T-helper 17 cell (primary cell): ENCODE results near the gene KCNK4. TPM values are rescaled to one million over a fixed set of nuclear protein-coding genes. Genes with fewer than 3 reads are reported as not detected.

Source experiments
- ATAC-seq: fragments of 150-1000 bp; cut with Tn5 transposase; 2 replicates; pipeline ENCODE4 v1.10.0; 2021; ENCODE audit warnings: mild to moderate bottlenecking, moderate library complexity
- DNase-seq, 3 donors: peaks; one replicate each; pipeline versions ENCODE4 v3.0.0 to v3.0.0-alpha.2; 2020 to 2021
- H3K9me3 ChIP-seq: one replicate; pipeline ENCODE4 v1.7.0; 2013; ENCODE audit warnings: low read length, mild to moderate bottlenecking; ENCODE audit not compliant: control insufficient read depth, poor library complexity, severe bottlenecking
- H3K27ac Mint-ChIP-seq: one replicate; pipeline ENCODE4 v1.8.0; 2022; ENCODE audit warnings: mild to moderate bottlenecking, moderate library complexity, mixed read lengths
- H3K27me3 Mint-ChIP-seq: one replicate; pipeline ENCODE4 v1.8.0; 2022; ENCODE audit warnings: mixed read lengths
- H3K36me3 Mint-ChIP-seq: one replicate; pipeline ENCODE4 v1.8.0; 2022; ENCODE audit warnings: low read depth, mixed read lengths
- H3K4me1 Mint-ChIP-seq: one replicate; pipeline ENCODE4 v1.8.0; 2022; ENCODE audit warnings: mild to moderate bottlenecking, mixed read lengths
- H3K4me3 Mint-ChIP-seq: one replicate; pipeline ENCODE4 v1.8.0; 2022; ENCODE audit warnings: mild to moderate bottlenecking, moderate library complexity, mixed read lengths
- total RNA-seq, 4 donors: library from RNA in 2 of 4; stranded (reverse) in 2 of 4; gene quantifications; one replicate each; pipeline ENCODE4 v1.2.3 and lab custom pipeline; 2022 to 2026

KCNK4 gene
- total RNA-seq, 2 donors from 2014 or later = 0.50 TPM; not detected in 1

DNA sequence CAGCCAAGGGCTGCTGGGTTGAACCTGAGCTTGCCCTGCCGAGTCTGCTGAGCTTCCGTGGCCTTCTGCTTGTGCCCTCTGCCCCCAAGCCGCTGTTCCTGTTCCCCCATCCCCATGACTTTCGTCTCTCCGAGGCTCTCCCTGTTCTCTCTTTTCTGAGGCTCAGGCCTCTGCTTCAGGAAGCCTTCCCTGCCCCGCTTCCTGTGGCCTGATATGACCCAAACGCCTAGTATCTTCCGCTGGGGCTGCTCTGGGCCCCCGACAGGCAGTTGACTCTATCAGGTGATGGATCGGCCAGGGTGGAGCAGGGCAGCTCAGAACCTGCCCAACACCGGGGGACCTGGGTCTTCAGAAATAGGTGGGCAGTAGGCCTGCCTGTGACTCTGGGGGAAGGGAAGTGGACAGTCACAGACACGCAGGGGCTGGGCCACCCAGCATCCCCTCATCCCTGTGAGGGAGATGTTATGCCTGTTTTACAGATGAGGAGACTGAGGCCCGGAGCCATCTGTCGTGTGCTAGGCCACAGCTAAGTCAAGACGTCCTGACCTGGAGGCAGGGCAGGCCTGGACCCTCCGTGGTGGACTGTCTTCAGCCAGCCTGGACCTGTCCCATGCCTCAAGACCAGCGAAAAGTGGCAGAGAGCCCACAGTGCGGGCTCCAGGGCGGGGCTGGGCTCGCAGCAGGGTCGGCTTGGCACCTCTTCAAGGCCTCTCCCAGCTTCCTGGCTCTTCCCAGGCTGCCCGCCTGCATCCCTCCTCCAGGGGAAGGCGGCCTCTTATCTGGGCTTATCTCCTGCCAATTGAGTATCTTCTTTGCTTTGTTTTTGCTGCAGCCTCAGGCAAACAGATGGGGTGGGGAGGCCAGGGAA, 22.8 kb upstream of the KCNK4 start:
- Mint-ChIP-seq H3K27ac (peak overlapping the region; percentile 99), H3K36me3 (peaks cover 4% of the 10 kb centered on the region), H3K4me3 (peak overlapping the region; percentile 96), H3K4me1 (peaks cover 19% of the 10 kb centered on the region), H3K27me3 (no peaks in the 10 kb centered on the region)
- ATAC-seq (no peak), DNase-seq (no peak)
- H3K9me3 ChIP-seq = no peaks in the 10 kb centered on the region

DNA sequence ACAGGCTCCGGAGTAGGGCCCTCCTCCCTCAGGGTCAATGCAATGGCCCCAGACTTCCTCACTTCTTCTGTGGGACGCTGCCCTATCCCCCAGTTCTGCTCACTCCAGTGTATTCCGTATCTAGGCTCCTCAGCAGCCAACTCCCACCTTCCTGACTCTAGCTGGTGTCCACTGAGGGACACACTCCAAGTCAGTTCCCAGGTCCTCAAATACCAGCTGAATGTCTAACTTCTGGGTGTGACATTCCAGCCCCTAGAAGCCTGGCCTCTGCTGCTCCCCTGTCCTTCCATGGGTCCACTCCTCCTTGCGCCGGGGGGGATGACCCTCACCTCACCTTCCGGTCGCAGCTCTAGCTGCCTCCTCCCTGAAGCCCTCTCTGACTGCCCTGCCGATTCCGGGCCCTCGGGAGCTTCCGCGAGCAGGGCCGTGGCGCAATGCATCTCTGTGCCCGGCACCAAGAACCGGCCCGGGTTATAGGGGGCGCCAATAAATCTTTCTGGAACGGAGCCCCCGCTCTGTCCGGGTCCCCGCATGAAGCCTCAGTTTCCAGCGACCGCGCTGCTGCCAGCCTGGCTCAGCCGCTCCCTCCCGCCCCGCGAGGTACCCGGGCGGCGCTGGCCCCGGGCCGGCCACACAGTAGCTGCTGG, 22.1 kb upstream of the KCNK4 start:
- DNase-seq = peak in 1 of 3 donors; percentile 28
- H3K27ac Mint-ChIP-seq = peak overlapping the region; percentile 99
- peak overlapping the region; percentile 96 for H3K4me3 Mint-ChIP-seq
- no peaks in the 10 kb centered on the region for H3K9me3 ChIP-seq
- no peaks in the 10 kb centered on the region for H3K27me3 Mint-ChIP-seq
- ATAC-seq = no peak
- peaks cover 19% of the 10 kb centered on the region for H3K4me1 Mint-ChIP-seq
- peaks cover 4% of the 10 kb centered on the region for H3K36me3 Mint-ChIP-seq

DNA sequence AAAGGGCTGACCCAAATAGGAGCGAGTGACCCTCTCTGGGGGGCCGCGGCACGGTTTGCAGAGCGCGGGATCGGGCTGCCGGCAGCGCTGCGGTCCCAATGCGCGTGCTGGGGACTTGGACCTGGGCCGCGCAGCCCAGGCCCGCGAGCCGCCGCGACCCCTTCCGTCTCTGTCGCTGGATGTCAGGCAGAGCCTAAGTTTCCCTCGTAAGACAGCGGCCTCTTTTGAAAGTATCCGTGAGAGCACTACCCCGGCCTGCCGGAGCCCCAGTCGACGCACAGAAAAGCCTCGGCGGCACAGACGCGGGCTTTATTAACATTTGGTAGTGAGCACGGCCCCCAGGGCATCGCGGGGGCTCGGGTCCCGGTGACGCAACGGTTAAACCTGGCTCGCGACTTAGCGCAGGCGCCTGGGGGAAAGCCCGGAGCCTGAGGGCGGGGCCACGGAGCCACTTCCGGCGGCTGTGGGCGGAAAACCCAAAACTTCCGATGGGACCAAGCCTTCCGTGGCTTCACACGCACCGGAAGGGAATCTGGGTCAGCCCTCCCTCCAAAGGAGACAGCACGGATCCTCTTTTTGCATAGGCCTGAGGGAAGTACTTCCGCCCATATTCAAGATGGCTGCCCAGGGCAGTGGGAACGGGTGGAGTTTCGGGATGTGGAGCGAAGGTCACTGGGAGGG, 21.4 kb upstream of the KCNK4 start:
- H3K27ac Mint-ChIP-seq = peak overlapping the region; percentile 99
- H3K9me3 ChIP-seq = no peaks in the 10 kb centered on the region
- peaks cover 19% of the 10 kb centered on the region for H3K4me1 Mint-ChIP-seq
- no peaks in the 10 kb centered on the region for H3K27me3 Mint-ChIP-seq
- DNase-seq (peak; percentile 94 to 97 (median 94)), ATAC-seq (peak; percentile 77)
- peaks cover 4% of the 10 kb centered on the region for H3K36me3 Mint-ChIP-seq
- H3K4me3 Mint-ChIP-seq = peak overlapping the region; percentile 96

DNA sequence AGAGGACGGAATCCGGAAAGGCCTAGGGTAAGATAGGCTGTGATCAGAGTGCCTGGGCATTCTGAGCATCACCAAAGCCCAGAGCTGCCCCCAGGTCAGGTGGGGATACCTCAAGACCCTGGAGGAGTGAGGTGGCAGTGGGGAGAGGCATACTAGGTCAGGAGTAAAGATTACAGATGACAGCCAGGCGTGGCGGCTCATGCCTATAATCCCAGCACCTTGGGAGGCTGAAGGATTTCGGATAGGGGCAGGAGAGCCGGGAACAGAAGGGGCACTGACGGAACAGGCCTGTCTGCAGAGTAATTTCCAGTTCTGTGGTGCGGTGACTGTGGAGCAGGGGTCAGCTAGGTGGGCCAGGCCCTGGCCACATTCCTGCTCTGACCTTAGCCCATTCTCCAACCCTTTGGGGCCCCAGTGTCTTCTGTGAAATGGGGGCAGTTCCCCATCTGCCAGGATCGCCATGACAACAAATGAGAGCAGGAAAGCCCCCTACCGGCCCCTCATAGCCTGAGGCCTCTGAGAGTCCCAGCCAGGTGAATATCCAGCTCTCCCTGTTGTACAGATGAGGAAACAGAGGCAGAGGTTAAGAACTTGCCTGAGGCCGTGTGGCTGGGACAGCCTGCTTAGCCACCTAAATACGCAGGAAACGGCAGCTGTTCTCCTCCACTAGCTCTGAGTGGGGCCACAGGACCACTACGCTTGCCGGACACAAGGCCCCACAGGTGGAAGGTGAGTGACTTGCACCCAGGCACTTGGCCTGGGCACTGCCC, 15.9 kb upstream of the KCNK4 start:
- no peak for ATAC-seq
- Mint-ChIP-seq H3K4me3 (no peak overlapping the region), H3K36me3 (peaks cover 6% of the 10 kb centered on the region), H3K27ac (no peak overlapping the region), H3K4me1 (peaks cover 4% of the 10 kb centered on the region), H3K27me3 (no peaks in the 10 kb centered on the region)
- no peak for DNase-seq
- no peaks in the 10 kb centered on the region for H3K9me3 ChIP-seq

DNA sequence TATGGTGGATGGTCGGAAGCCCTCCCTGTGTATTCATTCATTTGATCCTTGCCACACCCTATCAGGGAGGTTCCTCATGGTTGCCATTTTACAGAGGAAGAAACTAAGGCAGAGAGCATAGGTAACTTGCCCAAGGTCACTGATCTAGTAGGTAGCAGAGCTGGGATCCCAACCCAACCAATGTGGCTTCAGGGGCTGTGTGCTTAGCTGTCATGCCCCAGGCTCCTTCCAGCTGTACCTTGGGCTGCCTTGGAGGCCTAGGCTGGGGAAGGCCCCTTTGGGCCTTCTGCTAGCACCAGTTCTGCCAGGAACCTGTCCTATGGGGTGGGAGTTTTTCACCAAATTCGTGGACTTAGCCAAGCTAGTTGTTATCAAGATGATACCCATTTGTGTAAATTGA, 15.3 kb upstream of the KCNK4 start:
- H3K9me3 ChIP-seq = no peaks in the 10 kb centered on the region
- Mint-ChIP-seq H3K27me3 (no peaks in the 10 kb centered on the region), H3K4me1 (no peaks in the 10 kb centered on the region), H3K36me3 (peaks cover 4% of the 10 kb centered on the region), H3K4me3 (no peak overlapping the region), H3K27ac (no peak overlapping the region)
- ATAC-seq (no peak), DNase-seq (no peak)

DNA sequence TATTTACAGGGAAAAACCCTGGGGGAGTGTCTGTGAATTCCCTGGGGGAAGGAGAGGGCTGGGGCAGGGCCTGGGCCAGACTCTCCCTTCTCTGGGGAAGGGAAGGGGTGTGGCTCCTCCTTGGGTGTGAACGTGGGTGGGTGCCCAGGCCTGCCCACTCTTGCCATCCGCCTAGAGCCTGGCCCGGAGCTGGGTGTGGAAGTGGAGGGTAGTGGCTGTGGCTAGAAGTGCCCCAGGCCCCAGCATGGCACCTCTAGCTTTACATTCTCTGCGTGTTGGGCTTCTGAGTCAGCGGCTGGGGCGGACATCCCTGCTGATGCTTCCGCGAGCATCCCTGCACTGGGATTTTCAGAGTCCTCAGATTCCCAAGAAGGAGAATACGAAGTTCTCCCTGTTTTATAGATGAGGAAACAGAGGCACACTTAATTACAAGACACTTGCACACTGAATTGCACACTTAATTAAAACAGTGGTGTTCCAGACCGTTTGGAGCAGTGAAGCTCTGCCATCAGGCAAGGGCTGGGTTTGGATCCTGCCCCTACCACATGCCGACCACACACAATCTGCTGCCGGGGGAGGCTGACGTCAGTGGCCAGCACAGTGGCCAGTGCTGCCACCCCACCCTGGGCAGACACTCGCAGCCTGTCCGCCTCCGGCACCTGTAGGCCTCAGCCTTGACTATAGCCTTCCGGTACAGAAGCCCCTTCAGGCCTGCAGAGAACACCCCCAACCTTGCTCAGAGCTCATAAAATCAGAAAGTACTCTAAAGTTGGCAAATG, 14.3 kb upstream of the KCNK4 start:
- Mint-ChIP-seq H3K36me3 (peaks cover 4% of the 10 kb centered on the region), H3K27me3 (no peaks in the 10 kb centered on the region), H3K4me1 (peaks cover 2% of the 10 kb centered on the region), H3K27ac (no peak overlapping the region), H3K4me3 (no peak overlapping the region)
- ATAC-seq (no peak), DNase-seq (no peak)
- no peaks in the 10 kb centered on the region for H3K9me3 ChIP-seq

DNA sequence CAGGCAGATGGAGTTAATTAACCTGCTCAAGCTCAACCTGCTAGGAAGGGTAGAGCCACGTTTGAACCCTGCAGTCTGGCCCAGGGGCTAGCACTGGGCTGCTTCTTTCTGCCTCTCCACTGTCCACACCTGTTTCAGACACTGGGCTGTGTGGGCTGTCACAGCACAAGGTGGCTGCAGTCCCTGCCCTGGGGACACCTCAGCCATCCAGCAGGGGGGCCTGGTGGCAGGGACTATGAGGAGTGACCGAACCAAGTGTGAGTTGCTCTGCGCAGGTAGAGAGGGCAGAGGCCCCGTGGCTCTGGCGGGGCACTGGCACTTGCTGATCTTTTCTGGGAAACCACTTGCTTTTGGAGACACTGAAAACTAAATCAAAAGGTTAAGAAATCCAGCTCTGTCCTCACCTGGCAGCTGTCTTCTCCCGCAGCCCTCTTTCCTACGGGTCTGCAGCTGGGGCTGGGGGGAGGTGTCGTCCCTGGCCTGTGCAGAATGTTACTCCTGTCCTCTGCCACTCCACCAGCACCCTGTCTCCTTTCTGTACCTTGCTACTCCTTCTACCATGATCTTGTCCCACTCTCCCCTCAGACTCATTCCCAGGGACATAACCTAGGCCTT, 12.4 kb upstream of the KCNK4 start:
- no peak for DNase-seq
- H3K4me3 Mint-ChIP-seq = peak overlapping the region; percentile 28
- no peaks in the 10 kb centered on the region for H3K9me3 ChIP-seq
- ATAC-seq = no peak
- H3K4me1 Mint-ChIP-seq = peaks cover 7% of the 10 kb centered on the region
- peaks cover 4% of the 10 kb centered on the region for H3K36me3 Mint-ChIP-seq
- no peaks in the 10 kb centered on the region for H3K27me3 Mint-ChIP-seq
- H3K27ac Mint-ChIP-seq = peak overlapping the region; percentile 86

DNA sequence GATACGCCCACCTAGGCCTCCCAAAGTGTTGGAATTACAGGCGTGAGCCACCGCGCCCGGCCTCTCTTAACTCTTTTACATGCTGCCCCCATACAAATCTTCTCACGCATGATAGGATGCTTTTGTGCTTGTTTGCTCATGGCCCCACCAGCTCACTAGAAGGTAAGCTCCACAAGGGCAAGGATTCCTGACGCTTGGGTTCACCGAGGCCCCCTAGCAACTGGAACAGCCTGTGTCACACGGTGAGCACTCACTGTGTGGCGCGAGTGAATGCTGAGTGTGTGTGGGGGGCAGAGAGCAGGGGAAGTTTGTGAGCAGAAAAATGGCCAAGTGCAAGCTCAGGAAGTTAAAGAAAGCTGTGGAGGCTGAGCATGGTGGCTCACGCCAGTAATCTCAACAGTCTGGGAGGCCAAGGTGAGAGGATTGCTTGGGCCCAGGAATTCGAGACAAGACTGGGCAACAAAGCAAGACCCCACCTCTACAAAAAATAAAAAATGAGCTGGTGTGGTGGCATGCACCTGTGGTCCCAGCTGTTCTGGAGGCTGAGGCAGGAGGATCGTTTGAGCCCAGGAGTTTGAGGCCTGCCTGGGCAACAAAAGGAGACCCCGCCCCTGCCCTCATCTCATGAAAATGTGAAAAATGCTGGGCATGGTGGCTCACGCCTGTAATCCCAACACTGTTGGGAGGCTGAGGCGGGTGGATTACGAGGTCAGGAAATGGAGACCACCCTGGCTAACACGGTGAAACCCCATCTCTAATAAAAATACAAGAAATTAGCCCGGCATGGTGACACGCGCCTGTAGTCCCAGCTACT, 8.9 kb upstream of the KCNK4 start:
- H3K27me3 Mint-ChIP-seq = no peaks in the 10 kb centered on the region
- no peak for DNase-seq
- peaks cover 20% of the 10 kb centered on the region for H3K4me1 Mint-ChIP-seq
- peaks cover 4% of the 10 kb centered on the region for H3K36me3 Mint-ChIP-seq
- peak overlapping the region; percentile 15 for H3K4me3 Mint-ChIP-seq
- no peak for ATAC-seq
- H3K9me3 ChIP-seq = no peaks in the 10 kb centered on the region
- peak overlapping the region; percentile 94 for H3K27ac Mint-ChIP-seq

DNA sequence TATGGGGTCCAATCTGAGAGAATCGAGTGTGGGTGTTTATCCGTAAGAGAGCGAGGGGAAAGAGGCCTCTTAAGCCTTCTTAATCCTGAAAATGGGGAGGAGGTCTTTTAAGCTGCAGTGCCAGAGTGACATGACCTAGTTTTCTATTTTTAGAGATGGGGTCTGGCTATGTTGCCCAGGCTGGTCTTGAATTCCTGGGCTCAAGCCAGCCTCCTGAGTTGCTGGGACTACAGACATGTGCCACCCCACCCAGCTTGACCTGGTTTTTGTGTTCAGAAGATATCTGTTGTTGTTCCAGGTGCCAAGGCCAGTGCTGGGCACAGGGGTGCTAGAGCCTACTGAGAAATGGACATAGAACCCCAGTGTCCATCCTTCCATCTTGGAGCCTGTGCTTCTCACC, 8.0 kb upstream of the KCNK4 start:
- Mint-ChIP-seq H3K27ac (peak overlapping the region; percentile 94), H3K4me3 (peak overlapping the region; percentile 21), H3K4me1 (peaks cover 20% of the 10 kb centered on the region), H3K36me3 (peaks cover 4% of the 10 kb centered on the region), H3K27me3 (no peaks in the 10 kb centered on the region)
- ATAC-seq (no peak), DNase-seq (no peak)
- H3K9me3 ChIP-seq = no peaks in the 10 kb centered on the region

DNA sequence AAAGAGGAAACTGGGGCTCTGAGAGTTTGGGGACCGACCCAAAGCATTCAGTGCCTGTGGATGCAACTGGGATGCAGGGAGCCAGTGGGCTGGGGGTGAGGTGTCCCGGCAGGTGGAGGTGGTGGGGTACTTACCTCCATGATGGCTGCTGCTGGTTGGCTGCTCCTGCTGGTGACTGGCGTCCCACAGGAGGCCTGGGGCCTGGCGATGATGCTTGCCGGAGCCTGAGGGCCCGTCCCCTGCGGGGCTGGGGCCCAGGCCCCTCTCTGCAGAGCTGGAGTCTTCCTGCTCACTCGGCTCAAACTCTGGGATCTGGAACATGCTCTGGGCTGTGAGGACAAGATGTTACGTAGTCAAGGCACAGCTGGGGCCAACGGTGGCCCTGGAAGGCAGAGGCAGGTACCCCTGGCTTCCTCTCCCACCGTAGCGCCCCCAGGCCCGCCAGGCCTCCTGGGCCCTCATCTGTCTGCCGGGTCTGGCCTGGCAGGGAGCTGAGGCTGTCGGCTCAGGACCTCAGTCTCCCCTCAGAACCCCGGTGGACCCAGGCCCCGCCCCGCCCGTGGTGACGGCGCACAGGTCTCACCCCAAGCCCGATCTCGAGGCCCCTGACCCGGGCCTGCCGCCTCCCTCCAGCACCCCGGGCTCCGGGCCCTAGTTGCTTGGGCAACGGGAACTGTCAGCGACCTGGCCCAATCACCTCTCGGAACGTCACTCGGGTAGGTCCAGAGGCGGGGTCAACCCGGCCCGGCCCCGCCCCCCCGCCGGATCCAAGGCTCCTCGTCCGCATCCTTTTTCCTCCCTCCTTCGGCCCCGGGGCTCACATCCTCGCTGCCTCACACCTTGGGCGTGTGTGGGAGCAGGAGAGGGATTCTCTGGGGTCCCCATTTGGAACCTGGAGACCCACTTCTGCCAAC, 6.8 kb upstream of the KCNK4 start, which contains the start of gene BAD:
Gene BAD (minus strand): TSS at position 618 of the 914 bp plus-strand sequence. CDS start 297 bp downstream, at position 321.
- peak; percentile 81 for ATAC-seq
- Mint-ChIP-seq H3K4me3 (peak within 1 kb of the TSS; percentile 89), H3K27ac (peak within 1 kb of the TSS; percentile 94), H3K4me1 (peaks cover 20% of the 10 kb centered on the region), H3K27me3 (no peaks in the 10 kb centered on the region), H3K36me3 (no peaks in the 10 kb centered on the region)
- peak; percentile 84 to 92 (median 92) for DNase-seq
- no peaks in the 10 kb centered on the region for H3K9me3 ChIP-seq
